Activated CD8-positive, alpha-beta memory T cell treated with anti-CD3 and anti-CD28 coated beads, Interleukin-2, amount 50 U/mL, for 48 hours (primary cell): ENCODE measurements around the gene ZNF740.
"Not testable (repeated sequence)": the region's sequence is repeated elsewhere in the genome, so short reads cannot be mapped to it uniquely, and the experiment has no call there.

Experiments used
- DNase-seq: peaks from one replicate; pipeline ENCODE4 v3.0.0-alpha.2; 2020

ZNF740 gene

DNA sequence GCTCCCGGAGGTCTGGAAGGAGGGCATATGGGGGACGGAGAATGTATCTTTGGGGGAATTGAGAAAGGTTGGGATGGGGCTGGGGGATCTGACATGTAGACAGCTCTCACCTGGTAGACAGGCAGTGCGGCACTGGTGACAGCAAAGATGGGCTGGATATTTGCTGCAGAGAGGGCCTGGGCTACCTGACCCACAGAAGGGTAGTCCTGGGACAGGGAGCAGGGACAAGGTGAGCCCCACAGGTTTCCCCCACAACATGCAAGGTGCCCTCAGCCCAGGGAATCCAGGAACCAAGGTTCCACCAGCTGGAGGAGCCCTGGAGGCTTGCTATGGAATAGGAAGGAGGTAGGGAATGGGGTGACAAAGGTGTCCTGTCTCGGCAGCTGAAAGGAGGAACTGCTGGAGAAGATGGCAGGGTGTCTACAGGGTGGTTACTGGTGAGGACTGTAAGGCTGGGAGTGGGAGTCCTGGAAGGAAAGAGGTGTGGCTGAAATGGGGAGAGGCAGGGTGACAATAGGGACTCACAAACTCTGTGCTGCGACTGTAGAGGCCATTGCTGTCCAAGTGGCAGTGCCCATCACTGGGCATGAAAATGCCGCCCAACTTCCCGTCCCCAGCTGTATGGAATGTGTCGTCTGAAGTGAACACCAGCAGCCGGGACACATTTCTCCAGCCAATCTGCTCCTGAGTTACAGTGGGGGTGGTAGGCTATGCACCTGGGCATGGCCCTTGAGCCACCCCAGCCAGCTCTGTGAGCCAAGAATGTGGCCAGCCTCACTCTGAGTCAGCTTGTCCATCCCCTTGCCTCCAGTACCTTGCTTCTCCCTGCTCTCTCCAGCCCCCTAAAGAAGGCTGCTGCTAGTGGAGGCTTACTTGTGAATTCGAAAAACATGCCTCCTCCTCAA lies 15.2 kb downstream of the ZNF740 start:
- no peak for DNase-seq

DNA sequence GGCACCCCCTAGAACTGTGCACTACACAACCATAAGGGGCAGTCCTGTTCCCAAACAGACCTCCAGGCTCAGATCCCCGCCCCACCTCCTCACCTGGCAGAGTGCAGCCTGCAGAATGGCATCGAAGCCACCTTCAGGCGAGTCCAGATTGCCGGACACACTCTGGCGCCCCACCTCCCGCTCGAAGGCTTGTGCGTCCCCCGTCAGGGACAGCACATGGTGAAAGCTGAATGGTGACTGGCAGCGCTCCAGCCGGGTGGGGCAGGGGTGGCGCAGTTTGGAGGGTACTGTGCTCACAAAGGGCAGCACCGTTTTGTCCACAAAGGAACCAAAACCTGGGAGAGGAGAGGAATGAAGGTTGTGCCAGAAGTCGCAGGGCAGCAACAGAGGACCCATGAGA lies 16.0 kb downstream of the ZNF740 start:
- no peak for DNase-seq

DNA sequence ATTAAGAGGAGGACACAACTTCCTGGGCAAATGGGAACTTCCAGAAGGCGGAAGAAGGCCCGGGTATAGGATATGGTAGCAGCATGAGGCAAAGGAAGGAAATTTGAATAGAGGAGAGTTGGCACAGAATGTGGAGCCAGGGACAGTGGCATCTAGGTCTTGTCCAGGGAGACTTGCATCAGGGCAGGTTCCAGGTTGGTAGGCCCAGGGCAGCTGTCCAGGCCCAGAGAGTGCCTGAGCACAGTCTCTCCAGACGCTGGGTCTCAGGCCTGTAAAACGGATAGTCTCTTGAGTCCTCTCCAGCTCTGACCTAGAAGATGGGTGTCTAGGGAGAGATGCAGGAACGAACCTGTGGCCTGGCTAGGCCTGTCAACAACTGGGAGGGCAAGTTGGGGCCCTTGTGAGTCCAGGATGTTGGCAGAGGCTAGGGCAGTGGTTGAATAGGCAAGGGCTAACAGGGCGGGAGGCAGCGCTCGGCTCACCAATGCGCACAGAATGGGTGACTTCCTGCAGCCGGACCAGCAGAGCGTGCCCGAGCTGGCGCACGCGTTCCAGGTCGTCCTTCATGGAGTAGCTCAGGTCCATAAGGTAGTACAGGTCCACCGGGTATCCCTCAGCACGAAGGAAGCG lies 16.6 kb downstream of the ZNF740 start:
- DNase-seq, result no peak

DNA sequence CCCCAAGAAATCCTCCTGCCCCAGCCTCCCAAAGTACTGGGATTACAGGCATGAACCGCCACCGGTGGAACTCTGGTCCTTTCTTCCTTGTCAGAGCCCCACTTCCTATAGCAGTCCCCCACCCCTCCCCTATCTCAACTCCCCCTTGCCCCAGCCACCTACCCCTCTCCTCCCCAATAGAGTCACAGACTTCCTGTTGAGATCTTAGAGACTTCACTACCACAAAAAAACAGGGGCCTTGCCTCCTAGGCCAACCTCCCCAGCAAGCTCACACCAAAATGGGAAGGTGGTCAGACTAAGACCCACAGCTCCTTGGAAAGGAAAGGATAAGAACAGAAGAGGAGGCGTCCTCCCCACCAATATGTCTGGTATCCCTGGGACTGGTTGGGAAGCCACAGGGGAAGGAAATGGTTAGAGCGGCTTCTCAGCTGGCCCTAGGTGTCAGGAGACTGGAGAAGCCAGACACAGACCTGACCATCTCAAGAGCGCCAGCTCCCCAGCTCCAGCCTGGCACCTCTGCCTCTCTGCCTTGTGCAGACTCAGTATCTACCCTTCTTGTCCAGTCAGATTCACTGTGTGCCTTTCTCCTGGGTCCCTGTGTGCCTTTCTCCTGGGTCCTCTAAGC lies 18.1 kb downstream of the ZNF740 start:
- DNase-seq, result no peak

DNA sequence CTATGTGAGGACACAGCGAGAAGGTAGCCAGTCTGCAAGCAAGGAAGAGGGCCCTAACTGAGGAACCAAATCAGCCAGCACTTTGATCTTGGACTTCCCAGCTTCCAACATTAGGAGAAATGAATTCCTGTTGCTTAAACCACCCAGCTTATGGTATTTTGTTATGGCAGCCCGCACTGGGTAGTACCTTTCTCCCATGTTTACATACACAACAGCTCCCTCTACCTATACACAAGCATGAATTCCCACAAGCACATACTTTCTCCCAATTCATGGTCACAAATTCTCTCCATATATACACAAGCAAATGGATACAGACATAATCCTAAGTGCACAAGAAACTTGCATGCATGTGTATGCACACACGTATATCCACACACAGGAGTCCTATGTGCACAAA lies 19.2 kb downstream of the ZNF740 start:
- DNase-seq, result no peak

DNA sequence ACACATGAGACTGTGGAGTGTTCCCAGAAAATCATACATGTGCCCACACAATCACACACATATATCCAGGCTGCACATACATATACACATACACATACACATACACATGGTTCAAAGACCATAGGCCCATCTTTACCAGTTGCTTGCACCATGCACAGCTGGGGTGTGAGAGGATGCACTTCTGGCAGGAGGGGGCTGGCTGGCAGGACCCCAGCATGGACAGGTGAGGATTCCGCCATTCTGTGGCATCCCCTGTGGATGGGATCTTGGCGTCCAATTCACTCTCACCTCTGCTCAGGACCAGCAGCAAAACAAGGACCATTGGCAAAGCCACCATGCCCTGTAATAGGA lies 19.6 kb downstream of the ZNF740 start:
- no peak for DNase-seq

DNA sequence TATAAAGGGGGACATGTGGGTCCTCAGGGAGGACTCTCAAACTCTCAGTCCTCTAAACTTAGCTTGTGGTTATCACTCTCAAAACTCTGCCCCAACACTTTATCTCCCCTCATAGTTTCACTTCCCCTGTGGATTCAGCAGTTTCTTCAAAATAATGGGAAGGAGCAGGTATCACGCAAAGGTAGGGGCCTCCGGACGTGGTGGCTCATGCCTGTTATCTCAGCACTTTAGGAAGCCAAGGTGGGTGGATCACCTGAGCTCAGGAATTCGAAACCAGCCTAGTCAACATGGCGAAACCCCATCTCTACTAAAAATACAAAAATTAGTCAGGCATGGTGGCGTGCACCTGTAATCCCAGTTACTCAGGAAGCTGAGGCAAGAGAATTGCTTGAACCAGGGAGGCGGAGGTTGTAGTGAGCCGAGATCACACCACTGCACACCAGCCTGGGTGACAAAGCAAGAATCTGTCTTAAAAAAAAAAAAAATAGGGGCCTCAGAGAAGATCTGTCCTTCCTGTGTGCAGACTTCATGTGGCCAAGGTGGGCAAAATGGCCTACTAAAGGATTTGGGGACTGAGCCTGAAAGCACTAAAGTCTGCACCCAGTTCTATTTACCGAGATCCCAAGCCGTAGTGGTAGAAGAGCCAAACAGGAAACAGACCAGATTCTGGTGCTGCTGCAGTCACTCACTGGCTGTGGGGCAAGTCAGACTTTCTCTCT lies 20.1 kb downstream of the ZNF740 start:
- no peak for DNase-seq

DNA sequence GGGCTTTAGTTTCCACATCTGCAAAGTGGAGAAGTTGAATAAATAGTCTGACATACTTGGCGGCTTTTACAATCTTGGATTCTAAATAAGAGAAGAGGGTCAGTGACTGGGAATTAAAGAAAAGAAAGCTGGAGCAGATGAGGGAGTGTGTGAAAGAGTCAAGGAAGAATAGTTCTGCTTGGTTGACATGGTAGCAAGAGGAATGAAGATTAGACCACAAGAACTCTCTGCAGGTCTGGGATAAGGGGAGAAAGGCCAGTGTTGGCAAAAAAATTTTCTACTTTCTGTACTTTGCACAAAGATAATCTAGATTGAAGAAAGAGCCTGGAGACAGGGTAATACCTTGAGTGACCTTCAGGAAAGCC lies 20.6 kb downstream of the ZNF740 start:
- no peak for DNase-seq

DNA sequence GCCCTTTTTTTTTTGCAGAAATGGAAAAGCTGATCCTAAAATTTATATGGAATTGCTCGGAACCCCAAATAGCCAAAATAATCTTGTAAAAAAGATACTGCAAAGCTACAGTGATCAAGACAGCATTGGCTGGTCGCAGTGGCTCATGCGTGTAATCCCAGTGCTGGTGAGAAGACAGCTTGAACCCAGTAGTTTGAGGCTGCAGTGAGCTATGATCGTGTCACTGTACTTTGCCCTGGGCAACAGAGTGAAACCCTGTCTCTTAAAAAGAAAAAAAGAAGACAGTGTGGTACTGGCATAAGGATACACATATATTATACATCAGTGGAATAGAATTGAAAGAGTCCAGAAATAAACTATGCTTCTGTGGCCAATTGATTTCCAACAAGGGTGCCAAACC lies 21.1 kb downstream of the ZNF740 start:
- DNase-seq, result no peak

DNA sequence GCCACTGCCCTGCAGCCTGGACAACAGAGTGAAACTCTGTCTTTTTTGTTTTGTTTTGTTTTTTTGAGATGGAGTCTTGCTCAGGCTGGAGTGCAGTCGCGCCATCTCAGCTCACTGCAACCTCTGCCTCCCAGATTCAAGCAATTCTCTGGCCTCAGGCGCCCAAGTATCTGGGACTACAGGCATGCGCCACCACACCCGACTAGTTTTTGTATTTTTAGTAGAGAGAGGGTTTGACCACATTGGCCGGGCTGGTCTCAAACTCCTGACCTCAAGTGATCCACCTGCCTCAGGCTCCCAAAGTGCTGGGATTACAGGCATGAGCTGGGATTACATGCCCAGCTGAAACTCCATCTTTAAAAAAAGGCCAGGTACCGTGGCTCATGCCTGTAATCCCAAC lies 21.8 kb downstream of the ZNF740 start:
- not testable (repeated sequence) for DNase-seq

DNA sequence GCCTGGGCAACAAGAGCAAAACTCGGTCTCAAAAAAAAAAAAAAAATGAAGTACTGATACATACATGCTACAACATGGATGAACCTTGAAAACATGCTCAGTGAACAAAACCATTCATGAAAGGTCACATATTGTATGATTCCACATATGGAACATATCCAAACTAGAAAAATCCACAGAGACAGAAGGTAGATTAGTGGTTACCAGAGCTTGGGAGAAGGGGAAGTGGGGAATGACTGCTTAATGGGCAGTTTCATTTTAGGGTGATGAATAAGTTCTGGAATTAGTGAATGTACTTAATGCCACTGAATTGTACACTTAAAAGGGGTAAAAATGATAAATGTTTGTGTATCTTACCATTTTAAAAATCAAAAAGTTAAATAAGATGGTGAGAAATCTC lies 23.8 kb downstream of the ZNF740 start:
- DNase-seq, result no peak

DNA sequence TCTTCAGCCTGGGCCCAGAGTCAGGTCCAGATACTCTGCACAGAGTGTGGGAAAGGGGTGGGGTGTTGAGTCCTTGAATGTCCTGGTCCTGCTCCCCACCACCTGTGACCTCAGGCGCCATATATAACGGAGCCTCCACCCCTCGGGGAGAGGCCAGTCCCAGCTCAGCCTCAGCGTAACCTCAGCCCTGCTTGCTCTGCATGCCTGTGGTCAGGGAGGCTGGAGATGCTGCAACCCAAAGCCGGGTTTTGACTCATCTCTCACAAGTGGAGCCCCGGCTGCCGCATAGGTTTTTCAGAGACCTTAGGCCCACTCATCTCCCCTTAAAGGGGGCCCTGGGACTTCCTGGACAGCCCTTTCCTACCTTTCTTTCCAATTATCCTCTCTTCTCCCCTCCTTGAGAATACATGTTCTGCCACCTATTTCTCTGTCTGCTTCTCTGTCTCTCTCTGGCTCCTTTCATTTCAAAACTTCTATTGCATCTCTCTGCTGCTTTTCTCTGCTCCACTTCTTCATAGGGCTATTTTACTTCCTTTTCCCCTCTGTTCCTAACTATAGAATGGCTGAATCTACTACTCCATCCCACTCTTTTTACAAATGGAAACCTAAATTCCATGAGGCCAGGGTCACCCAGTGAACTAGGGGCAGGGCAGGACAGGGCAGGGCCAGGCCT lies 25.4 kb downstream of the ZNF740 start:
- DNase-seq, result peak; percentile 88

DNA sequence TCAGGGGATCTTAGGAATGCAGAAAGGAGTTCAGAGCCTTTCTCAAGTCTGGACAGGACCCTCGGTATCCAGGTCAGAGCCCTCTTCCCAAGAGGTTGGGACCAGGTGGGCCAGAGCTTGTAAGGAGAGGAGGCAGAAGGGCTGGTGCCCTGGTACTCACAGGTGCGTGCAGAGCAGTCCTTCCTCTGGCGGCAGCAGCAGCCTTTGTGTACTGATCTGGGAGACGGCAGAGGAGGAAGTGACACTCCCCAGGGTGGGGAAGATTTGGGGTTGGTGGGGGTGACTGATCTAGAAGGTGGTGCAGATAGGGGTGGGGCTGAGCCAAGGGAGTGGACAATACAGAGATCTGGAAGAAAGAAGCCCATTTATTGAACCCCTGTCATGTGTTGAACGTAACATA lies 26.5 kb downstream of the ZNF740 start, which contains the start of gene ITGB7:
TSS of gene ITGB7 (minus strand) at position 210 of the 400 bp plus-strand sequence. CDS start 6,808 bp downstream, outside the sequence.
- DNase-seq, result peak; percentile 82

DNA sequence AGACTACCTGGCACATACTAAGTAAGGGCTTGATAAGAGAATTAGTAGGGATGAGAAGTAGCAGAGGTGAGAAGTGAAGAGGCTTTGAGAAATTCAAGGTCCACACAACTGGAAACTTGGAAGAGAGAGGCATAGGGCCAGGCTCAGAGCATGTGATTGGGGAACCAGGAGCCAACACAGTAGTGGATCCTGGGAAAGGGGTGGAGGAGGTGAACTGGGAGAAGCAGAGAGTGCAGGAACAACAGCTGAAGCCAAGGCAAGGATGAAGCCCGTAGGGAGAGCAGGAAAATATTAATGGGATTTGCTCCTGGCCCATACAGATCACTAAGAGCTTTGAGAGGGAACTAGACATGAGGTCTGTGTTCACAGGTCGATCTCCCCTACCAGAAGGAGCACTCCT lies 27.9 kb downstream of the ZNF740 start:
- no peak for DNase-seq

DNA sequence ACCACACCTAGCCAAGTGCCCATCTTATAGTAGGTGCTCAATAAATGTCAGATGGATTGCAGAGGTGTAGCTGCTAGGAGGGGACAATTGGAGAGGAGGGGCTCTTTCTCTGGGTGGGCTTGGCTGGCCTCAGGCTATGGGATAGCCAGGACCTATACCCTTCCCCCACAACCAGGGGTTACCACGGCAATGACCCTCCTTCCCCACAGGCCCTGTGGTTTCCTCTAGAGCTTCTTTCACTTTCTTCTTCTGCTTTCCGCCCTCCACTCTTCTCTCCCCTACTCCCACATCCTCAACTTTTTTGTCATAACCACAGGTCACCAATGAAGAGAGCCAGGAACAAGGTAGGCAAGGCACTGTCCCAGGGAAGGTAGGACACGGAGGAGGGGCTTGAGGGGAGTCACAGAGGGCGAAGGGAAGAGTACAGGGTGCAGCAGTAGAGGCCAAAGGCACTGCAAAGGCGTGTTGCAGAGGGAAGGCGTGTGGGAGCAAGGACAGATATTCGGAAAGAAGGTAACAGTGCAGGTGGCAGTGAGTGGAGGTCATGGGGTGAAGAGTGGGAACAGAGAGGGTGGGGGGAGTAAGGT lies 28.4 kb downstream of the ZNF740 start:
- no peak for DNase-seq

DNA sequence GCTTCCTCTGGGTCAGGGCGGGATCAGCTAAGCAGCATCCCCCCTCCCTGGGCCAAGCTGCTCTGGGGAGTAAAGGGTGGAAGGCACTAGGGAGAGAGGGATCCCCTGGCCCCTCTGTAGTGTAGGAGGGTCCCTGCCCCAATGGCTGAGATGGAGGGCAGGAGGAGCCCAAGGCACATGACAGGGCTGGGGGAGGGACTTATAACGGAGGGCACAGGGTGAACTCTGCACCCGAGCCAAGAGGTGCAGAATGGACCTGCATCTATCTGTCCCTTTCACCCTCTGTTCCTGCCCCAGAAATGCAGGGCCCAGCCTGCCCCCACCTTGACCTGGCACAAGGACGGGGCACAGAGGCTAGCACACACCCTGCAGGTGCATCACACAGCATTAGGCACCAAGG lies 30.3 kb downstream of the ZNF740 start:
- no peak for DNase-seq

DNA sequence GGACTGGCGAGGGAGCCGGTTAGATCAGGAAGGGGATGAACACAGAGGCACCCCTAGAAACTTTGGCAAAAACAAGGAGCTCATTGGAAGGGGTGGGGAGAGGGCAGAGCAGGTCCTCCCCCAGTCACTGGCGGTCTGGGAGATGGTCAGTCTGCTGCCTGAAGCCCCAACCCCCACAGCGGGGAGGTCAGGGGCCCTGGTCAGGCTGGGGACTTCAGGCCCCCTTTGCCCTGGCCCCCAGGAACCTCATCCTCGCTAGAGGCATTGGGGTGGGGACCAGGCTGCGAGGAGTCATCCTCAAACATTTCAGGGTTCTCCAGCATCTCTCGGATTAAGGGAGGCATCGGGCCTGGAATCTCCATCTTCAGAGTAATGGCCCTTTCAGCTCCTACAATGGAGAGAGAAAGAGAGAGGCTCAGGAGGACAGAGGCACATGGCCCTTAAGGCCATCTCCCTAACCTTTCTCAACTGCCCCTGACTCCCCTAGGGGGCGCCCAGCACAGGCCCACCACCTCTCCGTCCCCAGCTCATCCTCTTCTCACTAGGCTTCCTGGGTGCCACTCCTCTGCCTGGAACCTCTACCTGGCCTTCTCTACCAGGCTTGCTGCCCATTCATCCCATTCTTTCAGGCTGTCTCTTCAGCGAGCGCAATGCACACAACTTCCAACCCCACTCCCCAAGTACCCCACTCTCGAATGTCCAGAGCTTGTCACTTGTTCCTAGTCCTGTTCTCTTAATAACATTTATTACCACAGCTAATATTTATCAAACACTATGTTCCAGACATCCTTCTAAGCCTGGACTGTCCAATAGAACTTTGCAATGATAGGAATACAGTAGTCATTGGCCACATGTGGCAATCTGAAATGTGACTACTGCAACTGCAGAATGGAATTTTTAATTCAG lies 31.2 kb downstream of the ZNF740 start:
- no peak for DNase-seq

DNA sequence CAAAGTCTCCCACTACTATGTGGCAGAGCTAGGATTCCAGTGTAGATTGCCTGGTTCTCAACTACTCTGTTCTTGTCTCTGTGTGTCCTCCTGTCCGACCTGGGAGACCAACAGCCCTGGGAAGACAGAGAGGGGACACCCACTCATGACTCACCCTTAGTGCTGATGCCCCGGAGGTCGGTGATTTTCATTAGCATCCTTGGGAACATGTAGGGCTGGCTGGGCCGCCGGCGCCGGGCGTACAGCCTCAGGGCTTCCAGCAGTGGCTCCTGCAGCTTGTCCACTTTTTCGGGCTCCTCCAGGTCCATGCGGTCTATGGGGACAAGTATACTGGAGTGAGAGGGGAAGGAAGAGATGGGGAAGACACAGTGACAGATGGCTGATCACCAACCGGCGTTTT lies 32.4 kb downstream of the ZNF740 start:
- DNase-seq, result no peak

DNA sequence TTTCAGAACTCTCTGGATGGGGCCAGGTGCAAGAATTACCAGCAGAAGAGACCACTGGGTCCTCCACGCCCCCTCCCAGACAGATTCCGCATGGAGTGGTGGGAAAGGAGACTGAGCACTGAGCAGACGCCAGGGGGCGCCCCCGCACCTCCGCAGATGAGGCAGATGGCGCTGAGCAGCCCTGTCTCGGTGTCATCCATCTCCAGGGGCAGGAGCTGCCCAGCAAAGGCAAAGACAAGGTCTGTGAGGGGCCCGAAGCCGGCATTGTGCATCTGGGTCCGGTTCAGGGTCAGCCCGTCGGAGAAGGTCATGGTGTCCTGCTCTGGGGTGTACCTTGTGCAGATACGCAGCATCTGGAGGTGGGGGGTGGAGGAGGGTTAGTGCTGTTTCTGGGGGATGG lies 32.8 kb downstream of the ZNF740 start:
- peak; percentile 96 for DNase-seq

DNA sequence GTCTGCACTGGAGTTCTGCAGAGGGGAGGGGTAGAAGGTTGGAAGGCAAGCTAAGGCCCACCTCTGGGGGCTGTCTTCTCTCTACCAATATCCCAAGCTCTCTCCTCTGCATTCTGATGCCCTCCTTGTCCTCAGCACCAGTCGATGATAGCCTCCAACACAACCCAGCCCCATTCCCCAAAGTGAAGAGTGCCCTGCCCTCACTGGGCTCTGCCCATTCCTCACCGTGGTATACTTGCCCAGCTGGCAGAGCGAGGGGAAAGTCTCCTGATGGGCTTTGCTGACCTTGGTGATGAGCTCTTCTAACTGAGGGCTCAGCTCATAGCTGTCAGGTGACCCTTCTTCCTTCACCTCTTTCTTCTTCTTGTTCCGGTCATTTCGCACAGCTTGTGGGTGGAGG lies 33.7 kb downstream of the ZNF740 start:
- no peak for DNase-seq

DNA sequence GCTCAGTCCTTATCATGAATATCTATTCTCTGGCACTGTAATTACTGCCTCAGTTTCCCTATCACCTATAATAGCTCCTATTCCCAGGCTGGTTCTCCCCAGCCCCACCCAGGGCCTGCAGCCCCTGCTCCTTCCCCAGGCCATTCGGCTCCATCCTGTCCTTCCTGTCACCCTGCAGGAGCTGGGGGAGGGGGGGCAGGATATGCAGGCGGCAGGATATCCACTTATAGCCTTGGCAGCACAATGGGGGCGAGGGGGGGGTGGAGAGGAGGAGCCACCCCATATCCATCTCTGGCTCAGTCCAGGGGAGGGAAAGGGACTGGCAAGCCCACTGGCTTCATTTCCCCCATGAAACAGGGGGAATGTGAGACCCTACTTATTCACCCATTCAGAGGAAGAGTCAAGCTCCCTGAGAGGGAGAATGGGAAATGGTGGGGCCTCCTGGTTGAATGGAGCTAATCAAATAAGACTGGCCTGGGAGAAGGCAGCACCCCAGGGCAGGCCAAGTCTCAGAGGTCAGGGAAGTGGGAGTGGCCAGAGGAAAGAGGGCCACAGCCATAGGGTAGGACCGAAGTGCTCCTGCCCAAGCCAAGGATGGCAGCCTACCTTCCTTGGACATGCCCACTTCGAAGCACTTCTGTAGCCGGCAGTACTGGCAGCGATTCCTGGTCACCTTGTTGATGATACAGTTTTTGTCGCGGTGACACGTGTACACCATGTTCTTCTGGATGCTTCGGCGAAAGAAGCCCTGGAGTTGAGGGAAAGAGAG lies 34.3 kb downstream of the ZNF740 start:
- DNase-seq, result no peak
